Activated CD4-positive, alpha-beta T cell treated with anti-CD3 and anti-CD28 coated beads for 36 hours (primary cell): Measurements from ENCODE around the gene TMEM214. TPM values are rescaled to one million over a fixed set of nuclear protein-coding genes. Genes with fewer than 3 reads are reported as not detected.

ENCODE experiments used
- ATAC-seq: fragments of 200-7000 bp; cut with Tn5 transposase; one replicate; pipeline ENCODE4 v1.10.0; 2021; ENCODE audit warnings: mild to moderate bottlenecking, moderate library complexity
- CTCF ChIA-PET: fragments of 350-600 bp; sonication (Branson Sonifier 250); formaldehyde crosslinking; loops from one replicate; lab custom pipeline; 2021; ENCODE audit warnings: antibody characterized with exemption; lab: Charles Lee
- POLR2A ChIA-PET: fragments of 350-600 bp; sonication (Branson Sonifier 250); formaldehyde crosslinking; loops from one replicate; lab custom pipeline; 2021; ENCODE audit warnings: antibody characterized with exemption, inconsistent platforms; lab: Charles Lee
- DNase-seq: peaks from one replicate; pipeline ENCODE4 v3.0.0-alpha.2; 2020
- H3K27ac Mint-ChIP-seq: one replicate; pipeline ENCODE4 v1.8.0; 2021; ENCODE audit warnings: mixed read lengths
- H3K27me3 Mint-ChIP-seq: one replicate; pipeline ENCODE4 v1.8.0; 2021; ENCODE audit warnings: mixed read lengths
- H3K36me3 Mint-ChIP-seq: one replicate; pipeline ENCODE4 v1.8.0; 2021; ENCODE audit warnings: low read depth, mixed read lengths
- H3K4me1 Mint-ChIP-seq: one replicate; pipeline ENCODE4 v1.8.0; 2021; ENCODE audit warnings: mixed read lengths
- H3K4me3 Mint-ChIP-seq: one replicate; pipeline ENCODE4 v1.8.0; 2021; ENCODE audit warnings: mild to moderate bottlenecking, moderate library complexity, mixed read lengths
- H3K9me3 Mint-ChIP-seq: one replicate; pipeline ENCODE4 v1.8.0; 2021; ENCODE audit warnings: low read depth, mixed read lengths
- intact Hi-C, 2 experiments: fragments of 100-400 bp; cut with DNase I in 1 of 2; cut with micrococcal nuclease in 1 of 2; formaldehyde crosslinking; loops; one replicate each; pipeline versions ENCODE4 v1.14.2 to v1.15.1; 2022 to 2024; cut with DNase I, micrococcal nuclease
- total RNA-seq, 2 experiments: library from RNA; stranded (reverse); gene quantifications; one replicate each; pipeline ENCODE4 v1.2.3, GENCODE V29; 2021

TMEM214 gene
- total RNA-seq, 2 experiments from 2014 or later: 54.1 to 69.1 TPM

- intact Hi-C loops: no loop called here
- no peaks in the 10 kb centered on the region for H3K27me3 Mint-ChIP-seq
- peaks cover 50% of the 10 kb centered on the region for H3K36me3 Mint-ChIP-seq
- no peak overlapping the region for H3K4me3 Mint-ChIP-seq
- no peak for DNase-seq
- ATAC-seq: no peak
- H3K27ac Mint-ChIP-seq: peak overlapping the region; percentile 59
- no peaks in the 10 kb centered on the region for H3K9me3 Mint-ChIP-seq
- ChIA-PET CTCF (interaction anchor here (0.8 kb wide), 1 partner anchor 25 kb away, joined by 3 read pairs; no protein-coding TSS in a partner anchor), POLR2A (interaction anchor here (1.3 kb wide), 1 partner anchor 9 kb away, joined by 3 read pairs; no protein-coding TSS in a partner anchor)
- H3K4me1 Mint-ChIP-seq: peaks cover 3% of the 10 kb centered on the region
Observed at GRCh38 chr2:27041752-27042151, 9.0 kb downstream of the TMEM214 start.

GRCh38 chr2:27042159-27042661 is 9.4 kb downstream of the TMEM214 start:
- ChIA-PET POLR2A (no interaction called here), CTCF (interaction anchor here (0.8 kb wide), 1 partner anchor 25 kb away, joined by 3 read pairs; no protein-coding TSS in a partner anchor)
- no peak overlapping the region for H3K4me3 Mint-ChIP-seq
- H3K4me1 Mint-ChIP-seq: peaks cover 3% of the 10 kb centered on the region
- H3K36me3 Mint-ChIP-seq: peaks cover 46% of the 10 kb centered on the region
- ATAC-seq: no peak
- no peaks in the 10 kb centered on the region for H3K9me3 Mint-ChIP-seq
- H3K27me3 Mint-ChIP-seq: no peaks in the 10 kb centered on the region
- H3K27ac Mint-ChIP-seq: peak overlapping the region; percentile 38
- DNase-seq: no peak
- intact Hi-C loops: no loop called here

- Mint-ChIP-seq H3K4me3 (no peak overlapping the region), H3K36me3 (peaks cover 38% of the 10 kb centered on the region), H3K27ac (no peak overlapping the region), H3K27me3 (no peaks in the 10 kb centered on the region), H3K4me1 (peaks cover 5% of the 10 kb centered on the region), H3K9me3 (no peaks in the 10 kb centered on the region)
- ATAC-seq (no peak), DNase-seq (no peak)
- ChIA-PET CTCF (interaction anchor here (0.7 to 1.0 kb wide), 2 partner anchors 44 to 270 kb away, joined by 3 to 4 read pairs; partner anchors contain the start of gene KHK), POLR2A (no interaction called here)
- intact Hi-C loops: no loop called here
Observed at GRCh38 chr2:27042985-27043634, 10.3 kb downstream of the TMEM214 start.

- Mint-ChIP-seq H3K9me3 (peaks cover 2% of the 10 kb centered on the region), H3K4me3 (peak overlapping the region; percentile 90), H3K4me1 (peaks cover 18% of the 10 kb centered on the region), H3K27me3 (peaks cover 4% of the 10 kb centered on the region), H3K27ac (peak overlapping the region; percentile 98), H3K36me3 (peaks cover 12% of the 10 kb centered on the region)
- DNase-seq (peak; percentile 82), ATAC-seq (peak; percentile 23)
- ChIA-PET CTCF (interaction anchor here (0.7 to 3.1 kb wide), 10 partner anchors 14 to 1801 kb away, joined by 3 to 30 read pairs (median 6); partner anchors contain the start of genes KHK and PREB), POLR2A (interaction anchor here (0.7 to 2.8 kb wide), 3 partner anchors 9 to 33 kb away, joined by 3 to 15 read pairs (median 4); partner anchors contain the start of gene TMEM214)
- intact Hi-C loops: loop anchor here (1.0 to 10.0 kb wide), 10 partner anchors 17 to 1845 kb away; partner anchors contain the start of genes ABHD1 (in 1 of the 2), ADGRF3 (in 1 of the 2), CAD (in 1 of the 2) and IFT172 (in 1 of the 2)
Observed at GRCh38 chr2:27049422-27050280, 16.9 kb downstream of the TMEM214 start.

GRCh38 chr2:27050281-27050995 is 17.7 kb downstream of the TMEM214 start:
- Mint-ChIP-seq H3K27me3 (peaks cover 4% of the 10 kb centered on the region), H3K9me3 (peaks cover 2% of the 10 kb centered on the region), H3K36me3 (peaks cover 11% of the 10 kb centered on the region), H3K4me3 (peak overlapping the region; percentile 90), H3K4me1 (peaks cover 18% of the 10 kb centered on the region), H3K27ac (peak overlapping the region; percentile 98)
- intact Hi-C loops: loop anchor here (1.0 to 10.0 kb wide), 10 partner anchors 18 to 1844 kb away; partner anchors contain the start of genes ABHD1 (in 1 of the 2), ADGRF3 (in 1 of the 2), CAD (in 1 of the 2) and IFT172 (in 1 of the 2)
- POLR2A ChIA-PET: interaction anchor here (1.0 to 2.8 kb wide), 8 partner anchors 9 to 36 kb away, joined by 3 to 15 read pairs (median 3); partner anchors contain the start of genes KHK, OST4 and TMEM214
- CTCF ChIA-PET: interaction anchor here (0.6 to 3.1 kb wide), 18 partner anchors 10 to 1800 kb away, joined by 3 to 30 read pairs (median 5); partner anchors contain the start of genes GTF3C2, KHK, OST4 and PREB
- DNase-seq (peak; percentile 95), ATAC-seq (peak; percentile 73)

- H3K27ac Mint-ChIP-seq: peak within 1 kb of the TSS; percentile 98
- H3K27me3 Mint-ChIP-seq: peaks cover 4% of the 10 kb centered on the region
- H3K4me1 Mint-ChIP-seq: peaks cover 18% of the 10 kb centered on the region
- ATAC-seq: peak; percentile 72
- H3K9me3 Mint-ChIP-seq: peaks cover 2% of the 10 kb centered on the region
- CTCF ChIA-PET: interaction anchor here (0.6 to 3.1 kb wide), 21 partner anchors 10 to 1634 kb away, joined by 3 to 30 read pairs (median 5); partner anchors contain the start of genes GTF3C2, KHK, OST4 and PREB
- POLR2A ChIA-PET: interaction anchor here (0.6 to 2.8 kb wide), 11 partner anchors 10 to 35 kb away, joined by 3 to 15 read pairs (median 4); partner anchors contain the start of genes KHK, OST4 and TMEM214
- peaks cover 15% of the 10 kb centered on the region for H3K36me3 Mint-ChIP-seq
- peak; percentile 97 for DNase-seq
- peak within 1 kb of the TSS; percentile 90 for H3K4me3 Mint-ChIP-seq
- intact Hi-C loops: loop anchor here (1.0 to 10.0 kb wide), 18 partner anchors 19 to 1844 kb away; partner anchors contain the start of genes KHK (in 2 of the 2), OST4 (in 2 of the 2), TMEM214 (in 2 of the 2) and ABHD1 (in 1 of the 2)
Observed at GRCh38 chr2:27050996-27051901, 18.5 kb downstream of the TMEM214 start, which contains the start of gene AGBL5. Gene AGBL5 (plus strand): TSS chr2:27051668. CDS start chr2:27052959, 1,291 bp downstream.

- Mint-ChIP-seq H3K9me3 (peaks cover 2% of the 10 kb centered on the region), H3K4me1 (peaks cover 18% of the 10 kb centered on the region), H3K27me3 (peaks cover 4% of the 10 kb centered on the region), H3K4me3 (peak overlapping the region; percentile 90), H3K36me3 (peaks cover 15% of the 10 kb centered on the region), H3K27ac (peak overlapping the region; percentile 64)
- intact Hi-C loops: loop anchor here (1.0 to 10.0 kb wide), 15 partner anchors 19 to 1843 kb away; partner anchors contain the start of genes KHK (in 2 of the 2), ADGRF3 (in 1 of the 2), ATRAID (in 1 of the 2) and EIF2B4 (in 1 of the 2)
- ChIA-PET CTCF (interaction anchor here (0.7 to 3.1 kb wide), 10 partner anchors 10 to 90 kb away, joined by 3 to 30 read pairs (median 7); partner anchors contain the start of genes KHK and OST4), POLR2A (interaction anchor here (0.6 to 2.0 kb wide), 5 partner anchors 13 to 29 kb away, joined by 4 to 15 read pairs (median 6); partner anchors contain the start of gene OST4)
- ATAC-seq (no peak), DNase-seq (no peak)
Observed at GRCh38 chr2:27051902-27052645, 19.3 kb downstream of the TMEM214 start.

- ChIA-PET CTCF (no interaction called here), POLR2A (no interaction called here)
- peaks cover 15% of the 10 kb centered on the region for H3K36me3 Mint-ChIP-seq
- intact Hi-C loops: loop anchor here in 1 of 2 experiments (5.0 to 10.0 kb wide), 2 partner anchors 706 to 1841 kb away; partner anchors contain the start of genes ADGRF3, SELENOI and WDR43
- ATAC-seq (no peak), DNase-seq (no peak)
- peaks cover 2% of the 10 kb centered on the region for H3K9me3 Mint-ChIP-seq
- peaks cover 4% of the 10 kb centered on the region for H3K27me3 Mint-ChIP-seq
- H3K4me3 Mint-ChIP-seq: no peak overlapping the region
- H3K27ac Mint-ChIP-seq: no peak overlapping the region
- H3K4me1 Mint-ChIP-seq: peaks cover 16% of the 10 kb centered on the region
Observed at GRCh38 chr2:27053321-27053720, 20.6 kb downstream of the TMEM214 start.
